DOHH2 (cell line): Measurements from ENCODE around the gene CRADD.
"Not testable (repeated sequence)": the region's sequence is repeated elsewhere in the genome, so short reads cannot be mapped to it uniquely, and the experiment has no call there.

ENCODE experiments used
- H3F3A ChIP-seq: fragments of 200-600 bp; sonication (generic), shearing (Covaris generic); 2 replicates; pipeline ENCODE4 v1.6.0; 2016; ENCODE audit warnings: antibody characterized with exemption, mild to moderate bottlenecking; ENCODE audit not compliant: control insufficient read depth, insufficient read depth
- H3K27ac ChIP-seq: fragments of 200-600 bp; sonication (generic); 2 replicates; pipeline ENCODE4 v1.5.1; 2014; ENCODE audit warnings: low read depth, mild to moderate bottlenecking, low read length, moderate library complexity
- H3K27me3 ChIP-seq: fragments of 200-600 bp; sonication (generic); 2 replicates; pipeline ENCODE4 v1.6.1; 2014; ENCODE audit warnings: mild to moderate bottlenecking, low read length, mixed read lengths; ENCODE audit not compliant: control insufficient read depth
- H3K36me3 ChIP-seq: fragments of 200-600 bp; sonication (generic); 2 replicates; pipeline ENCODE4 v1.6.1; 2014; ENCODE audit warnings: mild to moderate bottlenecking, low read length, moderate library complexity, mixed read lengths; ENCODE audit not compliant: control insufficient read depth
- H3K4me1 ChIP-seq: fragments of 200-600 bp; sonication (generic); 2 replicates; pipeline ENCODE4 v1.6.1; 2014; ENCODE audit warnings: mild to moderate bottlenecking, low read length, mixed read lengths; ENCODE audit not compliant: control insufficient read depth
- H3K4me2 ChIP-seq: fragments of 200-600 bp; sonication (generic); 2 replicates; pipeline ENCODE4 v1.6.0; 2014; ENCODE audit warnings: mild to moderate bottlenecking, low read length, moderate library complexity
- H3K4me3 ChIP-seq: fragments of 200-600 bp; sonication (generic); 2 replicates; pipeline ENCODE4 v1.5.1; 2014; ENCODE audit warnings: mild to moderate bottlenecking, low read length, mixed read lengths
- H3K79me2 ChIP-seq: fragments of 200-600 bp; sonication (generic); 2 replicates; pipeline ENCODE4 v1.6.1; 2014; ENCODE audit warnings: mild to moderate bottlenecking, low read length, mixed read lengths; ENCODE audit not compliant: control insufficient read depth
- H3K9me2 ChIP-seq: fragments of 200-600 bp; sonication (generic); replicated peaks from 2 replicates; pipeline ENCODE4 v1.6.1; 2014; ENCODE audit warnings: mild to moderate bottlenecking, low read length, mixed read lengths; ENCODE audit not compliant: control insufficient read depth
- H3K9me3 ChIP-seq: fragments of 200-600 bp; sonication (generic); 2 replicates; pipeline ENCODE4 v1.6.1; 2014; ENCODE audit warnings: antibody characterized with exemption, low read length, mixed read lengths; ENCODE audit not compliant: control insufficient read depth, insufficient read depth
- H4K20me1 ChIP-seq: fragments of 200-600 bp; sonication (generic); 2 replicates; pipeline ENCODE4 v1.6.0; 2014; ENCODE audit warnings: low read depth, mild to moderate bottlenecking, antibody characterized with exemption, low read length, moderate library complexity; ENCODE audit not compliant: control insufficient read depth, insufficient read depth
- CTCF ChIP-seq: fragments of 200-600 bp; sonication (generic); IDR thresholded peaks from one replicate; pipeline ENCODE4 v1.5.1; 2014; ENCODE audit warnings: antibody characterized with exemption, mild to moderate bottlenecking, low read depth, low read length; ENCODE audit not compliant: poor library complexity, severe bottlenecking
- EZH2phosphoT487 ChIP-seq: fragments of 200-600 bp; sonication (generic); IDR thresholded peaks from 2 replicates; pipeline ENCODE4 v1.6.1; 2017; ENCODE audit warnings: borderline replicate concordance, mild to moderate bottlenecking, antibody characterized with exemption, low read length, moderate library complexity, mixed read lengths

CRADD gene

GRCh38 chr12:93778306-93778705, 101.1 kb downstream of the CRADD start:
- Histone ChIP-seq H3K4me3 (no peak overlapping the region), H3K36me3 (no peaks in the 10 kb centered on the region), H4K20me1 (no peaks in the 10 kb centered on the region), H3K79me2 (no peaks in the 10 kb centered on the region), H3K9me2 (no peaks in the 10 kb centered on the region), H3K4me1 (no peaks in the 10 kb centered on the region), H3K27ac (no peak overlapping the region), H3K4me2 (no peak overlapping the region), H3F3A (no peaks in the 10 kb centered on the region), H3K9me3 (no peaks in the 10 kb centered on the region), H3K27me3 (no peaks in the 10 kb centered on the region)
- TF ChIP-seq CTCF, result no peak
- TF ChIP-seq EZH2phosphoT487, result no peak

GRCh38 chr12:93778766-93779165, 101.6 kb downstream of the CRADD start:
- Histone ChIP-seq H3F3A (no peaks in the 10 kb centered on the region), H3K4me1 (no peaks in the 10 kb centered on the region), H3K4me3 (no peak overlapping the region), H3K4me2 (no peak overlapping the region), H3K9me2 (no peaks in the 10 kb centered on the region), H3K27me3 (no peaks in the 10 kb centered on the region), H4K20me1 (no peaks in the 10 kb centered on the region; the same call in 1 of the 2 replicates), H3K9me3 (no peaks in the 10 kb centered on the region), H3K36me3 (no peaks in the 10 kb centered on the region), H3K79me2 (no peaks in the 10 kb centered on the region), H3K27ac (no peak overlapping the region)
- no peak for TF ChIP-seq CTCF
- no peak for TF ChIP-seq EZH2phosphoT487

GRCh38 chr12:93780101-93780641, 103.0 kb downstream of the CRADD start:
- Histone ChIP-seq H3F3A (no peaks in the 10 kb centered on the region), H3K9me2 (no peaks in the 10 kb centered on the region), H3K4me1 (no peaks in the 10 kb centered on the region), H3K27ac (no peak overlapping the region), H4K20me1 (no peaks in the 10 kb centered on the region; the same call in 1 of the 2 replicates), H3K27me3 (no peaks in the 10 kb centered on the region), H3K79me2 (no peaks in the 10 kb centered on the region), H3K4me2 (no peak overlapping the region), H3K9me3 (no peaks in the 10 kb centered on the region), H3K36me3 (no peaks in the 10 kb centered on the region), H3K4me3 (no peak overlapping the region)
- no peak for TF ChIP-seq EZH2phosphoT487
- no peak for TF ChIP-seq CTCF

GRCh38 chr12:93780886-93781285, 103.7 kb downstream of the CRADD start:
- not testable (repeated sequence) for H3F3A ChIP-seq, H3K27me3 ChIP-seq, H4K20me1 ChIP-seq, H3K4me1 ChIP-seq, H3K27ac ChIP-seq, H3K4me2 ChIP-seq, H3K9me3 ChIP-seq, H3K9me2 ChIP-seq, H3K36me3 ChIP-seq, H3K4me3 ChIP-seq, H3K79me2 ChIP-seq

- H3K27ac ChIP-seq, H4K20me1 ChIP-seq, H3K79me2 ChIP-seq, H3K4me3 ChIP-seq, H3F3A ChIP-seq, H3K4me2 ChIP-seq, H3K36me3 ChIP-seq, H3K9me3 ChIP-seq, H3K9me2 ChIP-seq, H3K27me3 ChIP-seq, H3K4me1 ChIP-seq: not testable (repeated sequence)
These were observed 104.8 kb downstream of the CRADD start for GRCh38 chr12:93781961-93782360.
